Ishikawa (cell line): Measurements from ENCODE around the gene CST9L.

Source experiments
- CEBPB ChIP-seq: IDR thresholded peaks from 2 replicates; pipeline ENCODE4 v1.6.1; 2012
- CREB1 ChIP-seq: IDR thresholded peaks from 2 replicates; pipeline ENCODE4 v1.6.1; 2012; ENCODE audit warnings: low read depth
- EGR1 ChIP-seq: IDR thresholded peaks from 2 replicates; pipeline ENCODE4 v1.6.1; 2012
- EP300 ChIP-seq: IDR thresholded peaks from 2 replicates; pipeline ENCODE4 v1.6.1; 2012; ENCODE audit warnings: borderline replicate concordance
- FOXM1 ChIP-seq: IDR thresholded peaks from 2 replicates; pipeline ENCODE4 v1.6.1; 2012; ENCODE audit warnings: low read depth, borderline replicate concordance
- NFIC ChIP-seq: IDR thresholded peaks from 2 replicates; pipeline ENCODE4 v1.6.1; 2012
- RAD21 ChIP-seq: IDR thresholded peaks from 2 replicates; pipeline ENCODE4 v1.6.1; 2012; ENCODE audit warnings: low read depth
- TAF1 ChIP-seq: IDR thresholded peaks from 2 replicates; pipeline ENCODE4 v1.6.1; 2012; ENCODE audit warnings: low read depth, mild to moderate bottlenecking
- TCF12 ChIP-seq: IDR thresholded peaks from 2 replicates; pipeline ENCODE4 v1.6.1; 2012; ENCODE audit warnings: low read depth
- TEAD4 ChIP-seq: IDR thresholded peaks from 2 replicates; pipeline ENCODE4 v1.6.1; 2012
- YY1 ChIP-seq: IDR thresholded peaks from 2 replicates; pipeline ENCODE4 v1.6.1; 2012; ENCODE audit warnings: low read depth
- ZBTB7A ChIP-seq: IDR thresholded peaks from 2 replicates; pipeline ENCODE4 v1.6.1; 2012; ENCODE audit warnings: low read depth
- TF ChIP-seq, protein P1 (sequence below): IDR thresholded peaks from 2 replicates; pipeline ENCODE4 v1.6.1; 2012
- TF ChIP-seq, protein P2 (sequence below): IDR thresholded peaks from 2 replicates; pipeline ENCODE4 v1.6.1; 2012
- TF ChIP-seq, protein P3 (sequence below): IDR thresholded peaks from 2 replicates; pipeline ENCODE4 v1.6.1; 2012; ENCODE audit warnings: low read depth, mild to moderate bottlenecking

The CST9L gene

DNA sequence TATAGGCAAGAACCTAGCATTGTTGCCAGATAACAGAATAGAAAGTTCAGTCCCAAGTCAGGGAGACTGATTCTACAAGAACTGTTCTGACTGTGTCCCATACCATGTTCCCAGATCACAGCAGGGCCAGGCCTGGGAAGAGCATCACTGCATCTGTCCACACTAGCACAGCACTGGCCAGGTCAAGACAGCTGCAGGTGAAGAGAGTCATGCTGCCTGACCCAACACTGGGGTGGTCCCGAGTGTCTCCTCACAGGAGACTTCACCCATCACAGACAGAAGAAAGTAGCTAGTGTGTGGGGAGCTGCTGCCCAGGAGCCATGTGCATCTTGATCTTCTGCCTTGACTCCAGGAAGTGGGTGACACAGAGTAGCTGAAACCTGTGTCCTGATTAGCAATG, 1.3 kb upstream of the CST9L start:
- no peak for TF ChIP-seq NFIC
- TF ChIP-seq CEBPB = no peak
- TF ChIP-seq, protein P1, sequence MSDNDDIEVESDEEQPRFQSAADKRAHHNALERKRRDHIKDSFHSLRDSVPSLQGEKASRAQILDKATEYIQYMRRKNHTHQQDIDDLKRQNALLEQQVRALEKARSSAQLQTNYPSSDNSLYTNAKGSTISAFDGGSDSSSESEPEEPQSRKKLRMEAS = no peak
- TF ChIP-seq EGR1 = no peak
- TF ChIP-seq TAF1 = no peak
- no peak for TF ChIP-seq CREB1
- no peak for TF ChIP-seq YY1
- no peak for TF ChIP-seq TCF12
- TF ChIP-seq EP300 = no peak
- no peak for TF ChIP-seq ZBTB7A
- TF ChIP-seq, protein P2, sequence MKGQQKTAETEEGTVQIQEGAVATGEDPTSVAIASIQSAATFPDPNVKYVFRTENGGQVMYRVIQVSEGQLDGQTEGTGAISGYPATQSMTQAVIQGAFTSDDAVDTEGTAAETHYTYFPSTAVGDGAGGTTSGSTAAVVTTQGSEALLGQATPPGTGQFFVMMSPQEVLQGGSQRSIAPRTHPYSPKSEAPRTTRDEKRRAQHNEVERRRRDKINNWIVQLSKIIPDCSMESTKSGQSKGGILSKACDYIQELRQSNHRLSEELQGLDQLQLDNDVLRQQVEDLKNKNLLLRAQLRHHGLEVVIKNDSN = no peak
- no peak for TF ChIP-seq FOXM1
- TF ChIP-seq, protein P3, sequence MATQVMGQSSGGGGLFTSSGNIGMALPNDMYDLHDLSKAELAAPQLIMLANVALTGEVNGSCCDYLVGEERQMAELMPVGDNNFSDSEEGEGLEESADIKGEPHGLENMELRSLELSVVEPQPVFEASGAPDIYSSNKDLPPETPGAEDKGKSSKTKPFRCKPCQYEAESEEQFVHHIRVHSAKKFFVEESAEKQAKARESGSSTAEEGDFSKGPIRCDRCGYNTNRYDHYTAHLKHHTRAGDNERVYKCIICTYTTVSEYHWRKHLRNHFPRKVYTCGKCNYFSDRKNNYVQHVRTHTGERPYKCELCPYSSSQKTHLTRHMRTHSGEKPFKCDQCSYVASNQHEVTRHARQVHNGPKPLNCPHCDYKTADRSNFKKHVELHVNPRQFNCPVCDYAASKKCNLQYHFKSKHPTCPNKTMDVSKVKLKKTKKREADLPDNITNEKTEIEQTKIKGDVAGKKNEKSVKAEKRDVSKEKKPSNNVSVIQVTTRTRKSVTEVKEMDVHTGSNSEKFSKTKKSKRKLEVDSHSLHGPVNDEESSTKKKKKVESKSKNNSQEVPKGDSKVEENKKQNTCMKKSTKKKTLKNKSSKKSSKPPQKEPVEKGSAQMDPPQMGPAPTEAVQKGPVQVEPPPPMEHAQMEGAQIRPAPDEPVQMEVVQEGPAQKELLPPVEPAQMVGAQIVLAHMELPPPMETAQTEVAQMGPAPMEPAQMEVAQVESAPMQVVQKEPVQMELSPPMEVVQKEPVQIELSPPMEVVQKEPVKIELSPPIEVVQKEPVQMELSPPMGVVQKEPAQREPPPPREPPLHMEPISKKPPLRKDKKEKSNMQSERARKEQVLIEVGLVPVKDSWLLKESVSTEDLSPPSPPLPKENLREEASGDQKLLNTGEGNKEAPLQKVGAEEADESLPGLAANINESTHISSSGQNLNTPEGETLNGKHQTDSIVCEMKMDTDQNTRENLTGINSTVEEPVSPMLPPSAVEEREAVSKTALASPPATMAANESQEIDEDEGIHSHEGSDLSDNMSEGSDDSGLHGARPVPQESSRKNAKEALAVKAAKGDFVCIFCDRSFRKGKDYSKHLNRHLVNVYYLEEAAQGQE = no peak

DNA sequence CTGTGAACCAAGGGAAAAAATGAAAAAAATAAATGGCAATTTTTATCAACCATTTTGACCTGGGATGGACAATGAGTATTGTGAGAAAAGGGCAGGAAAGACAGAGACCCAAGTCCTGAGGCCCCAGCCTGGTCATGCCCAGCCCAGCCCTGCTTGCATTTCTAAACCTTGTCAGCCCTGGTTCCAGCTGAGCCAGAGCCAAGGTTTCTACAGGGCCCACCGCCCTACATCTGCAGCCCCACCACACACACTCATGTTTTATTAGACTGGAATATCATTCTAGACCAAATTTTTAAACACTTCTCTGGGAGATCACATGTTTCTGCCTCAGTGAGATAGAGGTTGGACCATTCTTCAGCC, 667 bp upstream of the CST9L start:
- TF ChIP-seq TAF1 (no peak), TCF12 (no peak), CEBPB (no peak), FOXM1 (no peak), EP300 (no peak), NFIC (no peak), EGR1 (no peak), YY1 (no peak), CREB1 (no peak), RAD21 (no peak), TEAD4 (no peak), ZBTB7A (no peak)
- TF ChIP-seq, protein P3 = no peak
- TF ChIP-seq, protein P1 = no peak
- TF ChIP-seq, protein P2 = no peak

DNA sequence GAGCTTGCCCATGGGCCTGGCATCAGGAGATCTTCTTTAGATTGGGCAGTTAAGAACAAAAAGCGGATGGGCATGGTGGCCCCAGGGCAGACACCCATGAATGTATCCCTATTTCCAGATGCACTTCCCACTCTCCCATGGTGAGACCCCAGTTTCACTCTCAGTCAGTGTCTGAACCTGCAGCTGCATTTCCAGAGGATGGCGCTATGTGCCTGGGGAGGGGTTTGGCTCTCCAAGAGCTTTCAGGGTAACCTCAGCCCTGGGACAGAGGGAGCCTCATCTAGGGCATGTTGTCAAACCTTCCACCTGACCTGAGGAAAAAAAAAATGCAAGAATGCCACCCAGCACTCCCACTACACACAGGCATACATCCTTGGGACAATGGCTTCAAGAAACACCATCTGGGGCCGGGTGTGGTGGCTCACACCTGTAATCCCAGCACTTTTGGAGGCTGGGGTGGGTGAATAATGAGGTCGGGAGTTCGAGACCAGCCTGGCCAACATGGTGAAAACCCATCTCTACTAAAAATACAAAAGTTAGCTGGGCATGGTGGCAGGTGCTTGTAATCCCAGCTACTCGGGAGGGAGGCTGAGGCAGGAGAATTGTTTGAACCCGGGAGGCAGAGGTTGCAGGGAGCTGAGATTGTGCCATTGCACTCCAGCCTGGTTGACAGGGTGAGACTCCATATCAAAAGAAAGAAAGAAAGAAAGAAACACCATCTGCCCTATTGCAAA, 1.9 kb downstream of the CST9L start:
- no peak for TF ChIP-seq TCF12
- TF ChIP-seq EGR1 = no peak
- TF ChIP-seq CREB1 = no peak
- no peak for TF ChIP-seq FOXM1
- TF ChIP-seq EP300 = no peak
- TF ChIP-seq NFIC = no peak
- no peak for TF ChIP-seq YY1
- no peak for TF ChIP-seq TAF1
- TF ChIP-seq, protein P2 = no peak
- no peak for TF ChIP-seq RAD21
- TF ChIP-seq CEBPB = no peak
- no peak for TF ChIP-seq ZBTB7A
- TF ChIP-seq, protein P1 = no peak
- no peak for TF ChIP-seq TEAD4
- TF ChIP-seq, protein P3 = no peak
